PFSK-1 (cell line): Measurements from ENCODE around the gene ZFAND3.

Source experiments
- REST ChIP-seq, 2 experiments: IDR thresholded peaks; 2 replicates each; pipeline versions ENCODE4 v1.6.1 to v1.8.0; 2011 to 2012; ENCODE audit warnings: low read depth in 2 of 2, low read length in 2 of 2, control low read depth in 1 of 2, inconsistent platforms in 1 of 2, mild to moderate bottlenecking in 1 of 2, moderate library complexity in 1 of 2; ENCODE audit not compliant: insufficient read depth in 1 of 2
- SIN3A ChIP-seq: IDR thresholded peaks from 2 replicates; pipeline ENCODE4 v1.6.1; 2012; ENCODE audit warnings: mild to moderate bottlenecking, low read length, moderate library complexity, borderline replicate concordance; ENCODE audit not compliant: insufficient read depth
- TAF1 ChIP-seq: IDR thresholded peaks from 2 replicates; pipeline ENCODE4 v1.6.1; 2012; ENCODE audit warnings: low read length, control low read depth, borderline replicate concordance; ENCODE audit not compliant: insufficient read depth

GRCh38 chr6:38193051-38193450 is 373.5 kb downstream of the ZFAND3 start:
- TF ChIP-seq REST (IDR thresholded peaks at IDR 0.05; ENCODE audit: insufficient read depth in 1 of 2, low read depth in 2 of 2, low read length in 2 of 2) (no peak), TAF1 (no peak), SIN3A (no peak)
